ENCODE data around the gene CEACAM21.

The CEACAM21 gene

DNA sequence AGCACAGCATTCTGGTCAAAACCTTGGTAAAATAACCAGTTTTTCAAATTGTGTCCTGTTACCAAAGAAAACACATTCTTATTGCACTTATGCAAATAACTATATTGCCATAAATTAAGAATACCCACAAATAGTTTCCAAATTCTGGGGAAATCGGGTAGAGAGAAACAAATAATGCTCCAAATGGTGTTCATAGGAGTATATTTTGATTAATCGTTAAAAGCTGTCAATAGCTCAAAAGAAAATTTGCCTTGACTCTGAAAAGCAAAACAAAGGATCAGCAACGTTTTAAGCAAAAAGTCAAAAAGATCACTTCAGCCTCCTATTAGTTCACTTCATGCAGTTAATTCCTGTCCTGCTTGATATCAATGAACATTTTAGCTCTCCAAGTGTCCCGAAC lies 22.2 kb upstream of the CEACAM21 start:
- no peaks in the 10 kb centered on the region for H3K4me1 ChIP-seq (ENCODE audit: control insufficient read depth, insufficient read depth, low read length)
- no peak overlapping the region for H3K9ac ChIP-seq (ENCODE audit: low read length)
- no peaks in the 10 kb centered on the region for H3K36me3 ChIP-seq (ENCODE audit: control insufficient read depth, insufficient read depth, low read length)
- H3K27me3 ChIP-seq (ENCODE audit: control insufficient read depth, insufficient read depth, low read length): no peaks in the 10 kb centered on the region
- no peak overlapping the region for H3K27ac ChIP-seq (ENCODE audit: low read depth, low read length)
- H3K4me3 ChIP-seq (ENCODE audit: low read length): no peak overlapping the region

DNA sequence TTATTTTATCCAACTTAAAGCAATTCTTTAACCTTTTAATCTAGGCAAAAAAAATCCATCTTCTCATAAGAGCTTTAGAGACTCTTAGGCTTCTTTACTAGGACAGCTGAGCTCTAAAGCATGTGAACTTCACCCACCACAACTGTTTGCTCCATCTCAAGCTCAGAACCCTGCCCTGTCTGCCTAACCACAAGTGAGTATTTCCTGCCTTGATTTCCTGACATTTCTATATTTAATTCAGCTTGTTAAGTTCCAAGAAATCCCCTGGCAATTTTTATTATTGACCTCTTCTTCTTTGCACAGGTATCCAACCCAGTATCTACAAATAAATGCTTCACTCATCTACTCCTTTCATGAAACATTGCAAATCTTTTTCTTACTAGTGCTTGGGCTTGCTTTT lies 21.1 kb upstream of the CEACAM21 start:
- Histone ChIP-seq H3K4me1 (ENCODE audit: control insufficient read depth, insufficient read depth, low read length) (no peaks in the 10 kb centered on the region), H3K9ac (ENCODE audit: low read length) (no peak overlapping the region), H3K27me3 (ENCODE audit: control insufficient read depth, insufficient read depth, low read length) (no peaks in the 10 kb centered on the region), H3K27ac (ENCODE audit: low read depth, low read length) (no peak overlapping the region), H3K36me3 (ENCODE audit: control insufficient read depth, insufficient read depth, low read length) (no peaks in the 10 kb centered on the region), H3K4me3 (ENCODE audit: low read length) (no peak overlapping the region)

DNA sequence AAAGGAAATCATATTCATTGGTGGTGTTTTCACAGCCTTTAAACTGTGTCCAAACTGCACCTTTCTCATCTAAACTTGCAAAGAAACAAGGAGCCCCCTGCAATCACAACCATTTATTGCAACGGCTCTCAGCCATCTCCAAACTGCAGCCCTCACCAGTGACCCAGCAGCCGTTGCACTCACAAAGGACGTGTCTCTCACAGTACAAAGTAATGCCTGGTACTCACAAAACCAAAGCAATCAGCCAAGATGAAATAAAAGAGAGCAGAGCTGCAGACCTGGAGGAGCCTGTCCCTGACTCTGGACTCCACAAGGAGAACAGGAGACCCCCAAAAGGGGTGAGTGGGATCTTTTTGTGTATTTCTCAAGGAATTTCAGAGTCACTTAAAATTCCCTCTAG lies 20.2 kb upstream of the CEACAM21 start:
- no peak overlapping the region for H3K4me3 ChIP-seq (ENCODE audit: low read length)
- H3K27ac ChIP-seq (ENCODE audit: low read depth, low read length): no peak overlapping the region
- no peaks in the 10 kb centered on the region for H3K27me3 ChIP-seq (ENCODE audit: control insufficient read depth, insufficient read depth, low read length)
- H3K9ac ChIP-seq (ENCODE audit: low read length): no peak overlapping the region
- H3K36me3 ChIP-seq (ENCODE audit: control insufficient read depth, insufficient read depth, low read length): no peaks in the 10 kb centered on the region
- no peaks in the 10 kb centered on the region for H3K4me1 ChIP-seq (ENCODE audit: control insufficient read depth, insufficient read depth, low read length)

DNA sequence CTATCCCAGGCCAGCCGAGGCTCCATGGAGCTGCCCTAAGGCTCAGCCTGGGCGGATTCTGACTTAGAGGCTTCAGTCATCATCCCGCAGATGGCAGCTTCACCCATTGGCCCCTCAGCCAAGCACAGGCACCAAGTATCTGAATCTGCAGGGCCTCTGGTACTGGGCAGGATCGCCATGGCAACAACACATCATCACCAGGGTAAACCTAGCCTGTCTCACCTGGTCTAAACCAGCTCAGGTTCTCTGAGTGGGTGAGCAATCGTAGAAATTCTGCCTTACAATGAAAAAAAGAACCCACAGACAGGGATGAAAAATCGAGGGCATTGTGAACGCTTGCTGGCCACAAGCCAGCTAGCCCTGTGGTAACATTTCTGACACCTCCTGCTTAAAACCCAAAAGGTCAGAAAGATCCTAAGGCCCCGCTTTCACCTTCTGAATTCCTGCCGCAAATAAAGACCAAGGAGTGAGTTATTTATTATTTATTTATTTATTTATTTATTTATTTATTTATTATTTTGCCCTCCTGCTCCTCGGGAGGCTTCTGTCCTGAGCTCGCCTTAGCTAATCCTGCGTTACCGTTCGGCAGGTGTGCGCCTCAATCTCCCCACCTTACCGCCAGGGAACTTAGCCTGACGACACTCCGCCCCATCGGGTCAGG lies 12.0 kb upstream of the CEACAM21 start:
- no peaks in the 10 kb centered on the region for H3K36me3 ChIP-seq (ENCODE audit: control insufficient read depth, insufficient read depth, low read length)
- no peak overlapping the region for H3K9ac ChIP-seq (ENCODE audit: low read length)
- no peaks in the 10 kb centered on the region for H3K4me1 ChIP-seq (ENCODE audit: control insufficient read depth, insufficient read depth, low read length)
- H3K4me3 ChIP-seq (ENCODE audit: low read length): peak overlapping the region; percentile 19
- H3K27ac ChIP-seq (ENCODE audit: low read depth, low read length): no peak overlapping the region
- peaks cover 19% of the 10 kb centered on the region for H3K27me3 ChIP-seq (ENCODE audit: control insufficient read depth, insufficient read depth, low read length)

DNA sequence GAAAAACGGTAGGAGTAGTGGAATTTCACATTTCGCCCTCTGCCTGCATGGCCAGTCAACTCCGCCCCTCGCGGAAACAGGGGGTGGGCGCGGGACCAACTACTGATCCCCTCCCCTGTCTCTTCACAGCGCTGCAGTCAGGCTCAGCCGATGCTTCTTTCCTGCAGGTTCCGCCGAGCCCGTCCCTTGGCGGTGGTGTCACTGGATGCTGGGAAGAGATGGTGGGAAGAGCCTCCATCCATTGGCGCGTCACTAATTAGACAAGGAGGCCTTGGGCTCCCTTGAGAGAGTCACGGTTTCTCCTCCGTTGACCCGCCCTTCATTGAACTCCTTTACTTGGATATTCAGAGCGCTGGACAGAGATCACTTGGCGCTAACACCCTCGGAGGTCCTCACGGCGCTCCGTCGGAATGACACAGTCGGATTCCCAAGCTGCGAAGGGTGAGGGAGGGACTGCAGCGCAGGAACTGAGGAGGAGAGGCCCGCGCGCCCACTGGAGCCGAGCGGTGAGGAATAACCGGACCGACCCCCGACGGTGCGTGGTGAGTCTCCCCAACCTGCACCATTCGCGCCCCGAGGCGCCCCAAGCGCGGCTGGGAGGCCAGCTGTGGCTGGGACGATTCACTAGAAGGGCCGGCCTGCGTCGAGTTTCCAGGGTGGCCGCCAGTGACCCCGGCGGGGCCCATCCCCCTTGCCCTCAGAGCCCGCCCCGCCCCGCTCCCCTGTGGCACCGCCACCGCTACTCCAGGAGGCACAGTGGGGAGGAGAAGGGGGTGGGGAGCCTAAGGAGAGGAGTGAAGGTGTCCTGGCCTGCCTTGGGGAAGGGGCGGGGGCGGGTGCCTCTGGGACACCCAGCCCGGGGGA lies 11.2 kb upstream of the CEACAM21 start:
- H3K27ac ChIP-seq (ENCODE audit: low read depth, low read length): no peak overlapping the region
- no peaks in the 10 kb centered on the region for H3K4me1 ChIP-seq (ENCODE audit: control insufficient read depth, insufficient read depth, low read length)
- H3K36me3 ChIP-seq (ENCODE audit: control insufficient read depth, insufficient read depth, low read length): no peaks in the 10 kb centered on the region
- no peak overlapping the region for H3K4me3 ChIP-seq (ENCODE audit: low read length)
- H3K27me3 ChIP-seq (ENCODE audit: control insufficient read depth, insufficient read depth, low read length): peaks cover 19% of the 10 kb centered on the region
- H3K9ac ChIP-seq (ENCODE audit: low read length): no peak overlapping the region

DNA sequence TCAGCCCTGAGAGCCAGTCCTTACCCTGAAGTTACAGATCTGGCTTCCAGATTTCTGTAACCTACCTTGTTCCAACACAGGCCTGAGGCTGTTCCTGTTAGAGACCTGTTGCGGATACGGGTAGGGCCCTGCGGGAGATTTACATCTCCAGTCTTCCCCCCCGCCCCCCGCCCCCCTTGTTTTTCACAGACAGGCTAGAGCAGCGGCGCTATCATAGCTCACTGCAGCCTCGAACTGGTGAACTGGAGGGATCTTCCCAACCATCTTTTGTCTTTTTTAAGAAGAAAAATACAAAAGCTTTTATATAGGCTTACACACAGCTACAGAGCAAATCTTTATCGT lies 10.6 kb upstream of the CEACAM21 start:
- peaks cover 20% of the 10 kb centered on the region for H3K27me3 ChIP-seq (ENCODE audit: control insufficient read depth, insufficient read depth, low read length)
- H3K9ac ChIP-seq (ENCODE audit: low read length): no peak overlapping the region
- H3K4me1 ChIP-seq (ENCODE audit: control insufficient read depth, insufficient read depth, low read length): no peaks in the 10 kb centered on the region
- H3K36me3 ChIP-seq (ENCODE audit: control insufficient read depth, insufficient read depth, low read length): no peaks in the 10 kb centered on the region
- H3K4me3 ChIP-seq (ENCODE audit: low read length): no peak overlapping the region
- no peak overlapping the region for H3K27ac ChIP-seq (ENCODE audit: low read depth, low read length)

DNA sequence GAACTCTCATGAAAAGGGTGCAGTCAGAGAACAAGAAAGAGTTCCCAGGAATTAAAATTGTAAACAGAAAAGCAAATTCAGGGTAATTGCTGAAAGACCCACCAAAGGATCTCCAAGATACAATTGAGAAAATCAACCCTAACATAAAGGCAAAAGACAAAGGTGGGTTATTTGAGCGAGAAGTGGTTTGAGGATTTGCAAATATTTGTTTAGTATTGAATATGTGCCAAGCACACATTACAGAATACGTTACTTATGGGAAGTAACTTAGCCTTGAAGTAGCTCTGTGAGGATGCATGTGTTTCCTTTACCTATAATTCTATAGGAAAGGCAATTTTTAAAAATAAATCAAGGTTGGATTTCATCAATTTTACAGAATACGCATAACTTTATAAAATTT lies 10.0 kb upstream of the CEACAM21 start:
- Histone ChIP-seq H3K9ac (ENCODE audit: low read length) (no peak overlapping the region), H3K27ac (ENCODE audit: low read depth, low read length) (no peak overlapping the region), H3K4me3 (ENCODE audit: low read length) (no peak overlapping the region), H3K36me3 (ENCODE audit: control insufficient read depth, insufficient read depth, low read length) (no peaks in the 10 kb centered on the region), H3K4me1 (ENCODE audit: control insufficient read depth, insufficient read depth, low read length) (no peaks in the 10 kb centered on the region), H3K27me3 (ENCODE audit: control insufficient read depth, insufficient read depth, low read length) (peaks cover 23% of the 10 kb centered on the region)

DNA sequence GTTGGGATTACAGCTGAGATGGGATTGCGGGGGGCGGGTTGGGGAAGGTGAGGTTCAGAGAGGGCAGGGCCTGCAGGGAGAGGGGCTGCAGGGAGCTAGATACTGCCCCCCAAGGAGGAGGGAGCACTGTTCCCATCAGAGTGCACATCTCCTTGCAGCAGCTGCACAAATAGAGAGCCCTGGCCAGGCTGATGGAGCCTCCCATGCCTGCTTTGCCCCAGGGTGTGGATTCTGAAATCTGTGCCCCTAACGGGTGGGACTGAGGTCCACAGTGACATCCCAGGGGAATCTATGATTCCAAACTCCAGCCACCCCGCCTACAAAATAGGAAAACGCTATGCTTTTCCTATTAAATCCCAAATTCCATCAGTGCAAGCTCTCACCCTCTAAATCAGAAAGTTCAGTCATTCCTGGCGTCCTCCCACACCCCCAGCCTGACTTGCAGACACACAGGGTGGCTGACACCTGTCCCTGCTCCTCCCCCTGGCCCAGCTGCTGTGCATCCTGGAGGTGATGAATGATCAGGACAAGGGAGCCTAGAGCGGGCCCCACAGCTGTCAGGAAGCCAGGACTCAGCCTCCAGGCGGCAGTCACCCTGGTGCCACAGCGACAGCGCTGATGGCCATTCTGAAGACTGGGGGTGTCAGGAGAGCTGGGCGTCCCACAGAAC lies 6.3 kb upstream of the CEACAM21 start:
- H3K27ac ChIP-seq (ENCODE audit: low read depth, low read length): no peak overlapping the region
- peaks cover 13% of the 10 kb centered on the region for H3K27me3 ChIP-seq (ENCODE audit: control insufficient read depth, insufficient read depth, low read length)

DNA sequence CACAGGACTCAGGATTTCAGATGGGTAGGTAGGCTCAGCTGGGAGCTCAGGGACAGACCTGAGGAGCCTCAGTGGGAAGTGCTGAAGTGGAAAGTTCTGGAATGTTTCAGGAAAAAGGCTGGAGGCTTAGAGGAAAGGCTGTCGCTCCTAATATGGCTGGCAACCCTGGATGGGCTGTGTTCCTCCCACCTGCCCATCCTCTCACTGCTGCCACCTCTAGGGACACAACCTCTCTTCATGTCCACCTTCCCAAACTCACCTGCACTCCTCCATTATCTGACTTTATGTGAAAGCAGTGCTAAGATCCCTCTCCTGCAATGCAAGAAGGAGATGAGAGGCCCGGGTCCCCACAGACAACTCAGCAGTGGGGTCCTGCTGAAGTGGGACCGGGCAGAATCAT lies 5.8 kb upstream of the CEACAM21 start:
- Histone ChIP-seq H3K27ac (ENCODE audit: low read depth, low read length) (no peak overlapping the region), H3K4me1 (ENCODE audit: control insufficient read depth, insufficient read depth, low read length) (no peaks in the 10 kb centered on the region), H3K9ac (ENCODE audit: low read length) (no peak overlapping the region), H3K4me3 (ENCODE audit: low read length) (no peak overlapping the region), H3K36me3 (ENCODE audit: control insufficient read depth, insufficient read depth, low read length) (no peaks in the 10 kb centered on the region), H3K27me3 (ENCODE audit: control insufficient read depth, insufficient read depth, low read length) (peaks cover 7% of the 10 kb centered on the region)

More for the DNA sequence above, 6.3 kb upstream of the CEACAM21 start:
- H3K4me3 ChIP-seq (ENCODE audit: low read length): no peak overlapping the region
- no peaks in the 10 kb centered on the region for H3K36me3 ChIP-seq (ENCODE audit: control insufficient read depth, insufficient read depth, low read length)
- H3K4me1 ChIP-seq (ENCODE audit: control insufficient read depth, insufficient read depth, low read length): no peaks in the 10 kb centered on the region
- no peak overlapping the region for H3K9ac ChIP-seq (ENCODE audit: low read length)

DNA sequence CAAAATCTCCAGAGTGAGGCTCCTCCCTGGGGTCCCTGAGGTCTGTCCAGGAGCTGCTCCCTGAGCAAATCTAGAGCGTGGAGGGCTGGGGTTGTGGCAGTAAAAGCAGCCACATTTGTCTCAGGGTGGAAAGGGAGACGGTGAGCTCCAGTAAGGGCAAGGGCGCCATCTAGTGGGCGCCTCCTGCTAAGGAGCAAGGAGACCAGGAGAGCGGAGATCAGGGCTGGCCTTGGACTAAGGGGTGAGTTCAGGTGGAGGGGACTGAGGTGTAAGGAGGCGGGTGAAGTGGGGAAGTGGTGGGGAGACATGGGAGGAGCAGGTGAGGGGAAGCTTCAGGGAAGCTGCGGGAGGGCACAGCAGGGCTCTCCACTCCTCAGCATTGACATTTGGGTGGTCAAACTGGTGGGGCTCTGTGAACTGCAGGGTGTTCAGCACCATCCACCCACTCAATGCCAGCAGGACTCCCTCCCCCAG lies 5.3 kb upstream of the CEACAM21 start:
- Histone ChIP-seq H3K4me3 (ENCODE audit: low read length) (no peak overlapping the region), H3K27me3 (ENCODE audit: control insufficient read depth, insufficient read depth, low read length) (peaks cover 4% of the 10 kb centered on the region), H3K27ac (ENCODE audit: low read depth, low read length) (no peak overlapping the region), H3K9ac (ENCODE audit: low read length) (no peak overlapping the region), H3K4me1 (ENCODE audit: control insufficient read depth, insufficient read depth, low read length) (no peaks in the 10 kb centered on the region), H3K36me3 (ENCODE audit: control insufficient read depth, insufficient read depth, low read length) (no peaks in the 10 kb centered on the region)

DNA sequence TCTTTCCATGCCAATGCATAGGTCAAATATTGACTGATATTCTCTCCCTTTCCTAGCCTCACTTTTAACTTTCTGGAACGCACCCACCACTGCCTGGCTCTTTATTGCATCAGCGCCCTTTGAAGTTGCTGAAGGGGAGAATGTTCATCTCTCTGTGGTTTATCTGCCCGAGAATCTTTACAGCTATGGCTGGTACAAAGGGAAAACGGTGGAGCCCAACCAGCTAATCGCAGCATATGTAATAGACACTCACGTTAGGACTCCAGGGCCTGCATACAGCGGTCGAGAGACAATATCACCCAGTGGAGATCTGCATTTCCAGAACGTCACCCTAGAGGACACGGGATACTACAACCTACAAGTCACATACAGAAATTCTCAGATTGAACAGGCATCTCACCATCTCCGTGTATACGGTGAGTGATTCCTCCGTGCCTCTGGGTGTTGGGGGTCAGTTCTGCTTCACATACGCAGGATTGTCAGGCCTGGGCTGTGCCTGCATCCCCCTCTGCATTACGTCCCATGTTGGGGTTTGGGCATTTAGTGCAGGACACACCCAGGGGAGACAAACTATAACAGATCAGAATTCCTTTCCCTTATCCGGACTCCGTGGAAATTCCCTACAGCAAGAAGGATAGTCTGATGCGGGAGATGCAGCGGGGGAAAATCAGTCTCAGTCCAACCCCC lies 1.3 kb downstream of the CEACAM21 start:
- H3K9ac ChIP-seq (ENCODE audit: low read length): no peak overlapping the region
- no peak overlapping the region for H3K27ac ChIP-seq (ENCODE audit: low read depth, low read length)
- no peaks in the 10 kb centered on the region for H3K4me1 ChIP-seq (ENCODE audit: control insufficient read depth, insufficient read depth, low read length)
- H3K36me3 ChIP-seq (ENCODE audit: control insufficient read depth, insufficient read depth, low read length): no peaks in the 10 kb centered on the region
- H3K27me3 ChIP-seq (ENCODE audit: control insufficient read depth, insufficient read depth, low read length): no peaks in the 10 kb centered on the region
- no peak overlapping the region for H3K4me3 ChIP-seq (ENCODE audit: low read length)

DNA sequence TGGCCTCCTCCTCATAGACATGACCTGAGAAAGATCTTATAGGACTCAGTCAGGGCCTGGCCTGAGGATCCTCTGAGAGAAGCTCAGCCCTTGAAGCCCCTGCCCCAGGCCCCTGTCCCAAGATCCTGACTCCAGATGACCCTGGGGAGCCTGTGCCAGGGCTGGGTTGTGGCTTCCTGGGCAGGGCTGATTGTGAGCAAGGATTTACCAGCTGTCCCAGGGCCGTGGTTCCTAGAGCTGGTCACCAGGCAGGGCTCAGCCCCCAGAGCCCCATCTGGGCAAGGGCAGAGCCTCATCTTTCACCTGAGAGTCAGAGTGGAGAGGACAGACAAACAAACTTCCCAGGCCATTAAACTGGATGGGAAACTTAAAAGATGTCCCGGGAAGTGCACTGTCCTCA lies 1.9 kb downstream of the CEACAM21 start:
- Histone ChIP-seq H3K27ac (ENCODE audit: low read depth, low read length) (no peak overlapping the region), H3K4me1 (ENCODE audit: control insufficient read depth, insufficient read depth, low read length) (no peaks in the 10 kb centered on the region), H3K9ac (ENCODE audit: low read length) (no peak overlapping the region), H3K4me3 (ENCODE audit: low read length) (no peak overlapping the region), H3K27me3 (ENCODE audit: control insufficient read depth, insufficient read depth, low read length) (no peaks in the 10 kb centered on the region), H3K36me3 (ENCODE audit: control insufficient read depth, insufficient read depth, low read length) (no peaks in the 10 kb centered on the region)

Measured in rectal smooth muscle tissue (tissue), 1 donor.